HFFc6 (cell line): Measurements from ENCODE around the gene CCBE1. TPM values are rescaled to one million over a fixed set of nuclear protein-coding genes. Genes with fewer than 3 reads are reported as not detected.
A peak's percentile ranks its signal among the peaks of the same experiment; 100 is the strongest.

ENCODE experiments used
- DNase-seq: peaks from one replicate; pipeline ENCODE4 v3.0.0-alpha.2; 2018
- H3K27ac Mint-ChIP-seq: 2 replicates; pipeline ENCODE4 v1.8.0; 2020; ENCODE audit warnings: mild to moderate bottlenecking, mixed read lengths
- H3K27me3 Mint-ChIP-seq: 2 replicates; pipeline ENCODE4 v1.8.0; 2021; ENCODE audit warnings: mild to moderate bottlenecking, moderate library complexity, mixed read lengths; ENCODE audit not compliant: insufficient read depth
- H3K36me3 Mint-ChIP-seq: 2 replicates; pipeline ENCODE4 v1.8.0; 2021; ENCODE audit warnings: low read depth, mixed read lengths
- H3K4me1 Mint-ChIP-seq: 2 replicates; pipeline ENCODE4 v1.8.0; 2020; ENCODE audit warnings: low read depth, mixed read lengths
- H3K4me3 Mint-ChIP-seq: 2 replicates; pipeline ENCODE4 v1.8.0; 2020; ENCODE audit warnings: mild to moderate bottlenecking, moderate library complexity, mixed read lengths
- H3K9me3 Mint-ChIP-seq: 2 replicates; pipeline ENCODE4 v1.8.0; 2020; ENCODE audit warnings: mild to moderate bottlenecking, mixed read lengths
- total RNA-seq, 6 experiments: library from RNA; stranded (reverse); fragmentation: NEBNext Ultra II Directional; extraction: Animal tissue kit (Norgen Biotek cat#: 25700); gene quantifications; 2 replicates in 1 of 6; 3 replicates in 5 of 6; pipeline ENCODE4 v1.2.3, GENCODE V29; 2021
- TF ChIP-seq, protein P1 (sequence below): fragments of 200-600 bp; sonication (generic); IDR thresholded peaks from 2 replicates; pipeline ENCODE4 v1.5.0; 2021; ENCODE audit warnings: antibody characterized with exemption, mild to moderate bottlenecking

The CCBE1 gene
- total RNA-seq, 6 experiments from 2014 or later = 161 to 223 (median 206) TPM

DNA sequence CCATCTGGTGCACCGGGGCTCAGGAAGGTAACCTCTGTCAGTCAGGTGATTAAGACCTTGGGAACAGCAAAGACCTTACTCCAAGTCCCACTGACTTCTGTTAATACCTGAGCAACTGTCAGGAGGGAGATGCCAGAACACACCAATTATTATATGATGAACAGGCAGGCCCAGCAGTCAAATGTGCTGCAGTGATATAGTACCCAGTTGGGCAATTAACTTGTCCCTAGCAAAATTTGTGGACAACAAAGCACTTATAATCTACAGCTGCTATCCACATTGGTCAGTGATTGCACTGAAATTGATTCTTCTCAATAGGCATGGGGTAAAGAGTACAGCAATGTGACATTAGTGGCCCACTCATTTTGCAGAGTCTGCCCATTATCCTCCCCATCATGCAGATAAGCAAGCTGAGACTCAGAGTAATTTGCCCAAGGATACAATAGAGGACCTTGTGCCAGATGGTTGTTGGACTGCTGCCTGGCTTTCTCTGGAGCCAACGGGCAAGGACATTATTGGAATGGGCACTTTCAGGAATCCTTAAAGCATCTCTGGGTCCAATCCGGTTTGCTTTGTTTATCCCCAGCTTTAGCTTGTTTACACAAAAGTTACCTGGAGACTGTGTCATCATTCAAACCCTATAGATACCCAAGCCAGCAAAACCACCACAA is 147.6 kb downstream of the CCBE1 start:
- no peak overlapping the region for H3K27ac Mint-ChIP-seq
- DNase-seq = no peak
- H3K4me3 Mint-ChIP-seq = no peak overlapping the region
- TF ChIP-seq, protein P1, sequence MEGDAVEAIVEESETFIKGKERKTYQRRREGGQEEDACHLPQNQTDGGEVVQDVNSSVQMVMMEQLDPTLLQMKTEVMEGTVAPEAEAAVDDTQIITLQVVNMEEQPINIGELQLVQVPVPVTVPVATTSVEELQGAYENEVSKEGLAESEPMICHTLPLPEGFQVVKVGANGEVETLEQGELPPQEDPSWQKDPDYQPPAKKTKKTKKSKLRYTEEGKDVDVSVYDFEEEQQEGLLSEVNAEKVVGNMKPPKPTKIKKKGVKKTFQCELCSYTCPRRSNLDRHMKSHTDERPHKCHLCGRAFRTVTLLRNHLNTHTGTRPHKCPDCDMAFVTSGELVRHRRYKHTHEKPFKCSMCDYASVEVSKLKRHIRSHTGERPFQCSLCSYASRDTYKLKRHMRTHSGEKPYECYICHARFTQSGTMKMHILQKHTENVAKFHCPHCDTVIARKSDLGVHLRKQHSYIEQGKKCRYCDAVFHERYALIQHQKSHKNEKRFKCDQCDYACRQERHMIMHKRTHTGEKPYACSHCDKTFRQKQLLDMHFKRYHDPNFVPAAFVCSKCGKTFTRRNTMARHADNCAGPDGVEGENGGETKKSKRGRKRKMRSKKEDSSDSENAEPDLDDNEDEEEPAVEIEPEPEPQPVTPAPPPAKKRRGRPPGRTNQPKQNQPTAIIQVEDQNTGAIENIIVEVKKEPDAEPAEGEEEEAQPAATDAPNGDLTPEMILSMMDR = no peak
- peaks cover 10% of the 10 kb centered on the region; the same call in 1 of the 2 replicates for H3K36me3 Mint-ChIP-seq
- no peaks in the 10 kb centered on the region; the same call in 1 of the 2 replicates for H3K27me3 Mint-ChIP-seq
- H3K9me3 Mint-ChIP-seq = no peaks in the 10 kb centered on the region
- peaks cover 67% of the 10 kb centered on the region for H3K4me1 Mint-ChIP-seq

DNA sequence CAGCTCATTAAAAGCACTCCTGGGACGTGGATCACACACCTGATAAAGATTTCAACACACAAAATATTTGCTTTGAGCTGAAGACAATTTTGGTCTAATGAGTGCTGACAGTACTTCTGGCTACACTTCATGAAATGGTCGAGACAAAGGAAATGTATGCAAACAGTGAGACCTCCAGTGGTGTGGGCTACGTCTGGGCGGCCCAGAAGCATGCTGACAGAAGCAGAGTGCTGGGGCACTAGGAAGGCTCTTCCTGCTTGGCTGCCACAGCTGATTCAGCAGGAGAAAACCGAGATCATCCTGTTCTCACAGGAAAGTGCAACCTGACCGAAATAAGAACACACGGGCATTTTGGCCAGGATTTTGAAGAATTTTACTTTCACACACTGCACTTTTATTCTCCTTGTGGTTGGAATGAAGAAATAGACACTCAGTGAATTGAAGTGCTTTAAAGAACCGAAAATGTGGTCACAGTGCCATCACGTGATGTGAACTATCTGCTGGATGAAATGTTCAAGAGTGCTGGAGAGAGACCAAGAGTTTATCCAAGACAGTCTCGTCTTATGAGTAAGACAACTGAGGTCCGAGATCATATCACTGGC is 149.5 kb downstream of the CCBE1 start:
- H3K27ac Mint-ChIP-seq = peak overlapping the region; percentile 74
- H3K4me3 Mint-ChIP-seq = peak overlapping the region; percentile 74
- H3K27me3 Mint-ChIP-seq = no peaks in the 10 kb centered on the region; the same call in 1 of the 2 replicates
- TF ChIP-seq, protein P1 = peak; percentile 76
- H3K9me3 Mint-ChIP-seq = no peaks in the 10 kb centered on the region
- peaks cover 54% of the 10 kb centered on the region for H3K4me1 Mint-ChIP-seq
- DNase-seq = peak; percentile 90
- H3K36me3 Mint-ChIP-seq = peaks cover 5% of the 10 kb centered on the region; the same call in 1 of the 2 replicates

DNA sequence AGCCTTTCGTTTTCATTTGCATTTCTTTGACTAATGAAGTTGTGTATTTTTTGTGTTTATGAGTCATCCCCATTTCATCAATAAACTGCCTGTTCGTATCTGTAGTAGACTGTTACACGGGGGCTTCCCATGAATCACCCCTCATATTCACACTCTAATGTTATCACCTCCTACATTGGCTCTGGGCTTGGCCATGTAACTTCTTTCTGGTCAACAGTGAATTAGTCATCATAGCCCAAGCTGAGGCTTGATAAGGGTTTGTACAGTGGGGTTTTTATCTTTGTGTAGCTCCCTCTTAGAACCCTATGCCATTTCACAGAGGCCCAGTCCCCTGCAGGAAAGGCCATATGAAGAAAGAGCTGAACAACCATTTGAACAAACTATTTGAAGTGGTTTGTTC is 151.0 kb downstream of the CCBE1 start:
- H3K27me3 Mint-ChIP-seq = no peaks in the 10 kb centered on the region; the same call in 1 of the 2 replicates
- no peaks in the 10 kb centered on the region for H3K9me3 Mint-ChIP-seq
- H3K27ac Mint-ChIP-seq = peak overlapping the region; percentile 3; the same call in 1 of the 2 replicates
- TF ChIP-seq, protein P1 = no peak
- no peaks in the 10 kb centered on the region; the same call in 1 of the 2 replicates for H3K36me3 Mint-ChIP-seq
- H3K4me3 Mint-ChIP-seq = no peak overlapping the region
- peak; percentile 26 for DNase-seq
- peaks cover 55% of the 10 kb centered on the region for H3K4me1 Mint-ChIP-seq

DNA sequence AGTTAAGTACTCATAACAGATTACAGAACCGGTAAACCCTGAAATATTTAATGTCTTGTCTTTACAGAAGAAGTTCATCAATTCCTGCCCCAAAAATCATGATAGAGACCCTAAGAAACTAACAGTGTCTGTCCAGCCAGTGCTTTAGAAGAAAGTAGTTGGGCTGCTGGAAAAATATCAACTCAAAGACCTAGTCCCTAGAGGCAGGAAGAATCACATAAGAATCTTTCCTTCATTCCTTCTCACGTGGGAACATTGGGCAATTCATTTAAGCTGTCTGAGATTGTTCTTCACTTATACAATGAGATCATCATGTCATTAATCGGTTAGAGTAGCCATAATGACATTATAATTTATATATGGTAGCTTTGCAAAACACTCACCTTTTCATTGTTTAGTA is 156.4 kb downstream of the CCBE1 start:
- DNase-seq = no peak
- Mint-ChIP-seq H3K27me3 (peaks cover 4% of the 10 kb centered on the region; the same call in 1 of the 2 replicates), H3K9me3 (no peaks in the 10 kb centered on the region), H3K4me1 (peaks cover 44% of the 10 kb centered on the region), H3K4me3 (no peak overlapping the region), H3K36me3 (peaks cover 11% of the 10 kb centered on the region), H3K27ac (no peak overlapping the region)
- TF ChIP-seq, protein P1 = no peak

DNA sequence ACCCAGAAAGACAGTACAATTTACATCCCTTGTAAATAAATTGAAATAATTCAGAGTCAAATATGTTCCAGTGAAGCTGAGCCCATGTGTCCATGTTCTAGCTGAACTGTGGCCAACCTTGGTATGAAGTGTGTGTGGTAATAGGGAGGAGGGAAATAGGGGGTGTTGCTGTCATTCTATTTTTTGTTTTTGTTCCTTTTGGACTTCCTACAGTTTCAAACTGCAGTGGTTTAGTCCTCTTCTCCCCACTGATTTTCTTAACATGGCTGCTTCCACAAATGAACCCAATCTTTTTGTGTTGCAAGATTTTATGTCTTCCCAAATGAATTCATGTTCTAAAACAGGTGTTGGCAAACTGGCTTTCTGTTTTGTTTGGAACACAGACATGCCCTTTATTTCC is 156.9 kb downstream of the CCBE1 start:
- TF ChIP-seq, protein P1 = no peak
- Mint-ChIP-seq H3K36me3 (peaks cover 11% of the 10 kb centered on the region), H3K4me3 (no peak overlapping the region), H3K9me3 (no peaks in the 10 kb centered on the region), H3K27me3 (peaks cover 4% of the 10 kb centered on the region; the same call in 1 of the 2 replicates), H3K27ac (no peak overlapping the region), H3K4me1 (peaks cover 41% of the 10 kb centered on the region)
- no peak for DNase-seq
